Activated T-helper 17 cell treated with anti-CD3 and anti-CD28 coated beads, Interleukin-2, amount 50 U/mL, for 72 hours (primary cell): ENCODE results near the gene RSPH1. TPM values are rescaled to one million over a fixed set of nuclear protein-coding genes. Genes with fewer than 3 reads are reported as not detected.

Experiments
- ATAC-seq: fragments of 150-1000 bp; cut with Tn5 transposase; replicated peaks from 2 replicates; pipeline ENCODE4 v1.10.0; 2021; ENCODE audit warnings: mild to moderate bottlenecking, moderate library complexity
- H3K27ac Mint-ChIP-seq: one replicate; pipeline ENCODE4 v1.8.0; 2022; ENCODE audit warnings: mixed read lengths
- H3K27me3 Mint-ChIP-seq: one replicate; pipeline ENCODE4 v1.8.0; 2022; ENCODE audit warnings: mixed read lengths
- H3K36me3 Mint-ChIP-seq: one replicate; pipeline ENCODE4 v1.8.0; 2022; ENCODE audit warnings: low read depth, mild to moderate bottlenecking, mixed read lengths
- H3K4me1 Mint-ChIP-seq: one replicate; pipeline ENCODE4 v1.8.0; 2022; ENCODE audit warnings: mixed read lengths
- H3K4me3 Mint-ChIP-seq: one replicate; pipeline ENCODE4 v1.8.0; 2022; ENCODE audit warnings: mild to moderate bottlenecking, mixed read lengths
- H3K9me3 Mint-ChIP-seq: one replicate; pipeline ENCODE4 v1.8.0; 2022; ENCODE audit warnings: mixed read lengths
- total RNA-seq, 2 donors: library from RNA; stranded (reverse); gene quantifications; one replicate each; pipeline ENCODE4 v1.2.3, GENCODE V29; 2022

Gene RSPH1
- total RNA-seq, 2 donors from 2014 or later: 0.82 TPM; not detected in 1

DNA sequence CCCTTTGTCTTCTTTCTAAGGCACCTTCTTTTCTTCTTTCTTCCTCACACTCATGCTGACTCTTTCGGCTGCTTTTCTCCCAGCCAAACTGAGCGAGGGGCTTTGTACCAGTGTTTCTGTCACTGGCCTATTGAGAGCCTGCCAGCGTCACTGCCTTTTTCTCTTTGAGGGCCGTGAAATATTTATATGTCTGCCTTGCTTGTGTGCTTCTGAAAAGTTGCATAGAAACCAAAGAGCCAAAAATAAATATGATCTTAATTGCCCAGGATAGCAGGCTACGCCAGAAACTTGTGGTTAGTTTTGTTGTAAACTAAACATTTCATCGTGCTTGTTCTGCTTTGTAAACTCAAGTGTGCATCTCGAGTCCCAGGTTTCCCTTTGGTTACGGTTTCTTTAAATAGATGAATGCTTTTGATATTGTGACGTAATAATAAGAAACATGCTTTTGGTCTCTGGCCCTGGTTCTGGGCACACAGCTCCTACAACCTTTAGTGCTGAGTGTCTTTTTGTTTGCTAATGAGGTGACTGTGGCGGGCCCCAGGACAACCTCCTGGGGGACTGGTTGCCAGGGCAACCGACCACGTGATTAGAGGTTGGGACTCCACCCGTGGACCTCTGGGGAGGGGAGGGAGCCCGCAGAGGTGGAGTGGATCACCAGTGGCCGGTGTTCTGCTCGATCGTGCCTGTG lies 28.5 kb upstream of the RSPH1 start:
- no peaks in the 10 kb centered on the region for H3K9me3 Mint-ChIP-seq
- H3K4me3 Mint-ChIP-seq: peak overlapping the region; percentile 2
- H3K27me3 Mint-ChIP-seq: no peaks in the 10 kb centered on the region
- no peak for ATAC-seq
- no peak overlapping the region for H3K27ac Mint-ChIP-seq
- peaks cover 80% of the 10 kb centered on the region for H3K36me3 Mint-ChIP-seq
- H3K4me1 Mint-ChIP-seq: peaks cover 17% of the 10 kb centered on the region

GRCh38 chr21:42523941-42524340 lies 27.9 kb upstream of the RSPH1 start:
- Mint-ChIP-seq H3K27me3 (no peaks in the 10 kb centered on the region), H3K36me3 (peaks cover 85% of the 10 kb centered on the region), H3K27ac (no peak overlapping the region), H3K9me3 (no peaks in the 10 kb centered on the region), H3K4me1 (peaks cover 16% of the 10 kb centered on the region), H3K4me3 (no peak overlapping the region)
- ATAC-seq: no peak

GRCh38 chr21:42523211-42523610 lies 27.2 kb upstream of the RSPH1 start:
- Mint-ChIP-seq H3K36me3 (peaks cover 91% of the 10 kb centered on the region), H3K4me3 (no peak overlapping the region), H3K4me1 (peaks cover 15% of the 10 kb centered on the region), H3K27me3 (no peaks in the 10 kb centered on the region), H3K9me3 (no peaks in the 10 kb centered on the region), H3K27ac (peak overlapping the region; percentile 10)
- ATAC-seq: no peak

GRCh38 chr21:42522771-42523170 lies 26.7 kb upstream of the RSPH1 start:
- H3K4me3 Mint-ChIP-seq: no peak overlapping the region
- H3K27me3 Mint-ChIP-seq: no peaks in the 10 kb centered on the region
- H3K27ac Mint-ChIP-seq: peak overlapping the region; percentile 10
- H3K36me3 Mint-ChIP-seq: peaks cover 91% of the 10 kb centered on the region
- ATAC-seq: no peak
- H3K4me1 Mint-ChIP-seq: peaks cover 10% of the 10 kb centered on the region
- H3K9me3 Mint-ChIP-seq: no peaks in the 10 kb centered on the region

- Mint-ChIP-seq H3K27me3 (no peaks in the 10 kb centered on the region), H3K27ac (no peak overlapping the region), H3K4me3 (no peak overlapping the region), H3K9me3 (no peaks in the 10 kb centered on the region), H3K36me3 (peaks cover 92% of the 10 kb centered on the region), H3K4me1 (peaks cover 6% of the 10 kb centered on the region)
- ATAC-seq: no peak
Observed at GRCh38 chr21:42522271-42522670, 26.2 kb upstream of the RSPH1 start.

DNA sequence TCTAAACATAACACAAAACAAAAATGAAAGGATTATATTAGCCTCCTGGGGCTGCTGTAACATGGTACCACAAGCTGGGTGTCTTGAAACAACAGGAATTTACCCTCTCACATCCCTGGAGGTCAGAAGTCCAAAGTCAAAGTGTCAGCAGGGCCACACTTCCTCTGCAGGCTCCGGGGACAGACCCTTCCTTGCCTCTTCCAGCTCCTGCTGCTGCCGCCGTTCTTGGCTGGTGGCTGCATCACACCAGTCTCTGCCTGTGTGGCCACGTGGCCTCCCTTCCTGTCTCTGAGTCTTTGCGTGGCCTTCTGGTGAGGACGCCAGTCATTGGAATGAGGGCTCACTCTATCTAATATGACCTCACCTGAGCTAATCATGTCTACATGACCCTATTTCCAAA lies 25.8 kb upstream of the RSPH1 start:
- Mint-ChIP-seq H3K4me1 (peaks cover 3% of the 10 kb centered on the region), H3K36me3 (peaks cover 93% of the 10 kb centered on the region), H3K27me3 (no peaks in the 10 kb centered on the region), H3K9me3 (no peaks in the 10 kb centered on the region), H3K4me3 (no peak overlapping the region), H3K27ac (no peak overlapping the region)
- ATAC-seq: no peak

DNA sequence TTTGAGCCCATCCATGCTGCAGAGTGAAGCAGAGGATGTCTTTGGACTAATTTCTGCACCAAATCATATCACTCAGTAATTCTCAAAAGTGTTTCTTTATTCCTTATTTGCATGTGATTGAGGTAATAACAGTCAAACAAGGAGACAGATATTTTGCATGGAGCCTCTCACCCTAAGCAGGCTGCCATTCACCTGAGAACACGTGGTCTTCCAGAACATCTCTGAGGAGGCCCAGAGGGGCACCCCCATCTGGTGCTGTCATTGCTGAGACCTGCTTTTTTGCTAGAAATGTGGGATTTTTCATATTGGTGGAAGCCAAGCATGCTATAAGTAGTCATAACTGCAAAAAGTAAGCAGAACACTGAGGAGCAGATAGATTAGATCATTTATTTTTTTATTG lies 25.4 kb upstream of the RSPH1 start:
- H3K27me3 Mint-ChIP-seq: no peaks in the 10 kb centered on the region
- H3K4me1 Mint-ChIP-seq: no peaks in the 10 kb centered on the region
- peaks cover 94% of the 10 kb centered on the region for H3K36me3 Mint-ChIP-seq
- no peaks in the 10 kb centered on the region for H3K9me3 Mint-ChIP-seq
- H3K27ac Mint-ChIP-seq: no peak overlapping the region
- ATAC-seq: no peak
- H3K4me3 Mint-ChIP-seq: no peak overlapping the region

DNA sequence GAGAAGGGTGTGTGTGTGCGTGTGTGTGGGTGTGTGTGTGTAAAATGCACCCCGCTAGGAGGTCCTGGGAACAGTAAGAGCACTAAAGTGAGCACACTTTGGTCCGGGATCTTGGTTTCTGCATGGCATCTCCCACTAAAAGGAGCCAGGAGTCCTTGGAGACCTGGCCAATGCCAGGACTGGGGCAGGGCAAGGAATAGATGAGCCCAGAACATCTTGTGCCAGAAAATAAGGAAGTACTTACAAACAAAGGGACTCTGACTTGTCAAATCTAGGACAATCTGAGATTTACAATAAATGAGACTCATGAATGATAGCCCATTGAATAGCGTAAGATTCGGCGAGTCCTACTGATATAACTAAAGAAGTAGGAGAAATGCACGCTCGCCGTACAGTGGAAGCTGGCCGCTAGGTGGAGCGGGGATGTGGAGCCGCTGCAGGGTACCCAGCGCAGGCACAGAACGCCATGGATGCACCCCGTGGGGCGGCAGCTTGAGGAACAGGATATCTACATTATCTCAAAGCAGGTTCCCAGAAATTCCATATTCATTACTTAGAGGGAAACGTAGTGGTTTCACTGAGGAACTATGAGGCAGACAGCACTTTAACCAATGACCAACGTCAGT lies 24.7 kb upstream of the RSPH1 start:
- H3K36me3 Mint-ChIP-seq: peaks cover 90% of the 10 kb centered on the region
- H3K4me3 Mint-ChIP-seq: no peak overlapping the region
- H3K27ac Mint-ChIP-seq: no peak overlapping the region
- H3K9me3 Mint-ChIP-seq: no peaks in the 10 kb centered on the region
- H3K27me3 Mint-ChIP-seq: no peaks in the 10 kb centered on the region
- H3K4me1 Mint-ChIP-seq: no peaks in the 10 kb centered on the region
- ATAC-seq: no peak

DNA sequence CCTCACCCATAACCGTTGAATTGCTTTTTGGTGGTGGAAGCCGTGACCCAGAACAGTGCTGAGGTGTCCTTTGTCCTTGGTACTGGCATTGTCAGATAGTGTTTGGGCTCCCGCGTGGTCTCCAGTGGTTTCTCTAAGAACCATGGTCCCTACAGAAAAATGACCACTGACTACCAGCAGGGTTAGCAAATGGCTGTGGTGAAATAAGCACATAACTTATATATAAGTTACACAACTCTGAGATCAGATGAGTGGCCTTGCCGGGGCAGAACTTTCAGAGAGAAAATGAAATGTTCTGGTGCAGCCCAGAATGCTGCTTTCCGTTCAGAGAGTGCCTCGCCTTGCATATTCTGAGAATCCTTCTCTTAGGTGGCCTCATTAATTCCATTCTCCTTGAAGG lies 22.6 kb upstream of the RSPH1 start:
- no peaks in the 10 kb centered on the region for H3K27me3 Mint-ChIP-seq
- no peak overlapping the region for H3K27ac Mint-ChIP-seq
- H3K4me1 Mint-ChIP-seq: no peaks in the 10 kb centered on the region
- H3K9me3 Mint-ChIP-seq: no peaks in the 10 kb centered on the region
- ATAC-seq: no peak
- H3K4me3 Mint-ChIP-seq: no peak overlapping the region
- H3K36me3 Mint-ChIP-seq: peaks cover 72% of the 10 kb centered on the region

DNA sequence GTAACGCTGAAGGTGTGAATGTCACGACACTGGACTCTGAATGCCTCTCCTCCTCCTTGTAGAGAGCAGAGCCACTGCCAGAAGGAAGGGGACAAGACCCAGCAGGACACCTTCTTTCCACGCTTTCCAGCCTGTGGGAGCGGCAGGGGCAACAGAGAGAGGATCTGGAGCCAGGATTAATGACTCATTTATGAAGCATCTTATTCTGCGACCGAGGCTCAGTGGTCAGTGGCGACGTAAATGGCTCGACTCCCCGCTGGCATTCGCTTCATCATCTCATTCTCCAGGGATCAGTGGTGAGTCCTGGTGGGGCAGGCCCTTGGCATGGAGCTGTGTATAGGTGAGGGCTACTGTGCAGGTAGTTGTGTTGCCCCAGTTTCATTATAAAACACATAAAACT lies 22.2 kb upstream of the RSPH1 start:
- no peak overlapping the region for H3K27ac Mint-ChIP-seq
- H3K4me1 Mint-ChIP-seq: no peaks in the 10 kb centered on the region
- no peaks in the 10 kb centered on the region for H3K27me3 Mint-ChIP-seq
- no peak overlapping the region for H3K4me3 Mint-ChIP-seq
- H3K36me3 Mint-ChIP-seq: peaks cover 70% of the 10 kb centered on the region
- no peaks in the 10 kb centered on the region for H3K9me3 Mint-ChIP-seq
- no peak for ATAC-seq

DNA sequence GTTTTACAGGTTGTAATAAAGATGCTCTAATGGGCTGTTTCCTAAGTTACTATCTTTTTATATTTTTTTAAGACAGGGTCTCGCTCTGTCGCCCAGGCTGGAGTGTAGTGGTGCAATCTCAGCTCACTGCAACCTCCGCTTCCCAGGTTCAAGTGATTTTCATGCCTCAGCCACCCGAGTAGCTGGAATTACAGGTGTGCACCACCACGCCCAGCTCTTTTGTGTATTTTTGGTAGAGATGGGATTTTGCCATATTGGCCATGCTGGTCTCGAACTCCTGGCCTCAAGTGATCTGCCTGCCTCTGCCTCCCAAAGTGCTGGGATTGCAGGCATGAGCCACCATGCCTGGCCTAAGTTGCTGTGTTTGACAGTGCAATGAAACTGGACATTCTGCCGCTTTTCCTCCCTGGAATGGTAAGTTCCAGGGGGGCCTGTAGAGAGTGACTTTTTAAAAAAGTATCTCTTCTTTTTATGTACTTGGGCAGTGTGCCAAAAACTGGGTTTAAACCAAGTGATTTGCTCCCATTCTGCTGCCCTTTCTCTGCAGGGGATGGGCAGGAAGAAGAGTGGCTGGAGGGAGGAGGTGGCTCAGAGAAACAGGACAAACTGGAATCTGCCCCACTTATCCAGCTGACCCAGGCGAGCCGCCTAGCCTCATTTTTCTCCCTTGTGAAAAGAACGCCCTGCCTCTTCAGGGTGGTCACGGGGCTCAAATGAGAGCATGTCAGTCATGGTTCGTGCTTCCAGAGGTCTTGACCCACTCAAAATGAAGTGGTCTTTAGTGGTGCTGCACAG lies 19.9 kb upstream of the RSPH1 start:
- peak overlapping the region; percentile 80 for H3K4me3 Mint-ChIP-seq
- no peaks in the 10 kb centered on the region for H3K27me3 Mint-ChIP-seq
- no peak for ATAC-seq
- H3K27ac Mint-ChIP-seq: no peak overlapping the region
- peaks cover 47% of the 10 kb centered on the region for H3K36me3 Mint-ChIP-seq
- H3K9me3 Mint-ChIP-seq: no peaks in the 10 kb centered on the region
- H3K4me1 Mint-ChIP-seq: no peaks in the 10 kb centered on the region

DNA sequence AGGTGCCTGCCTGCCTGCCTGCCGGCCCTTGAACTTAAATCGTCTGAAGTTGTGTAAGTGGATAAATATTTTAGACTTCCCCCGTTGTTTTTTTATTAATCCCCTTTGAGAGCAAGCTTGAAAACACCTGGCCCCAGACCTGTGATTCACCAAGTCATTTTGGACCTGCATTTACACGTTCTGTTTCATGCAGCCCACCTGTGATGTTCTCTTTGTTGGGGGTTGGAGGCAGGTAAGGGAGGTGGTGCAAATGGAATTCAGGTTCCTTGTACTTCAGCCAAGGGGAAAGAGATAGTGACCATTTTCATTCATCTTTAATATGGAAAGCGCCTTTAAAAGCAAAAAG lies 18.8 kb upstream of the RSPH1 start:
- H3K27me3 Mint-ChIP-seq: no peaks in the 10 kb centered on the region
- peaks cover 36% of the 10 kb centered on the region for H3K36me3 Mint-ChIP-seq
- ATAC-seq: no peak
- H3K4me3 Mint-ChIP-seq: peak overlapping the region; percentile 80
- H3K9me3 Mint-ChIP-seq: no peaks in the 10 kb centered on the region
- peak overlapping the region; percentile 39 for H3K27ac Mint-ChIP-seq
- H3K4me1 Mint-ChIP-seq: no peaks in the 10 kb centered on the region

GRCh38 chr21:42513985-42514882 lies 18.2 kb upstream of the RSPH1 start:
- Mint-ChIP-seq H3K36me3 (peaks cover 30% of the 10 kb centered on the region), H3K27ac (peak overlapping the region; percentile 39), H3K4me3 (peak overlapping the region; percentile 80), H3K27me3 (no peaks in the 10 kb centered on the region), H3K9me3 (no peaks in the 10 kb centered on the region), H3K4me1 (no peaks in the 10 kb centered on the region)
- peak; percentile 78 for ATAC-seq
